Measurements from ENCODE around the gene SPPL2A. TPM values are rescaled to one million over a fixed set of nuclear protein-coding genes. Genes with fewer than 3 reads are reported as not detected.
"Not testable (repeated sequence)": the region's sequence is repeated elsewhere in the genome, so short reads cannot be mapped to it uniquely, and the experiment has no call there.

SPPL2A gene
- total RNA-seq, 1 experiment from 2014 or later, result 95.5 TPM

DNA sequence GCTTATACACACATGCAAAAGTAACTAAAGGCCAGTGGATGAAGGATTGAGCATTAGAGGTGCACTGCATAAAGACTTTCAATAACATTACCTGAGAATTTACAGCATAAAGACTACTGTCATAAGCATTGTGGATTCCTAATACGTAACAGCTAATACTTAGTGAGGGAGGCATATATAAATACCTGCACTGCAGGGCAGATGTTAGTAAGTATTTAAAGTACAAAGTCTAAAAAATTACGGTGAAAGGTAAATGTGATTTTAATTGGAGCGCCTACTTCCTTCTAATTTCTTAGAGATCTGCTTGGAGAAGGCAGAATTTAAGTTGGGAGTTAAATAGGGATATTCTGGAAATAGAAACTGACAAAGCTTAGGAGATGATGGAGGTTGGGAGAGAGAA is 53.5 kb downstream of the SPPL2A start:
- Histone ChIP-seq H3K4me3 (no peak overlapping the region), H3K27me3 (no peaks in the 10 kb centered on the region), H3K36me3 (peaks cover 8% of the 10 kb centered on the region; the same call in 1 of the 2 replicates), H3K9me3 (no peaks in the 10 kb centered on the region)
- DNase-seq, result no peak

DNA sequence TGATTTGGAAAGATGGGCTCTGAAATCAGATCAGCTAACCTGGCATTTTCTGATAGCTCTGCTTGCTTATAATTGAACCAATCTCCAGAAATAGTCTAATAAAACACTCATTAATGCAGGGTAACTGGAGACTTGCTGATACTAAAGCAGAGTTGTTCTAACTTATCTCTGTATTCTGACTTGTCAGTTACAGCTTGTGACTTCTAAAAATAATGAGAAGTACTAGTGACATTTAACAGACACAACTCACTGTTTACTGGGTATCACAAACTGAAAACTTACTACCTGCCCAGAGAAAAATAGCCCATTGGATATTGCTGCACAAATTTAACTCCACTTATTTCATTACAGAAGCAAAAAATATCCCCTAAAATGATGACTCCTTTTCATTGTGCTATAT is 54.9 kb downstream of the SPPL2A start:
- Histone ChIP-seq H3K27me3 (no peaks in the 10 kb centered on the region), H3K9me3 (no peaks in the 10 kb centered on the region), H3K4me3 (no peak overlapping the region), H3K36me3 (peaks cover 11% of the 10 kb centered on the region)
- DNase-seq, result no peak

DNA sequence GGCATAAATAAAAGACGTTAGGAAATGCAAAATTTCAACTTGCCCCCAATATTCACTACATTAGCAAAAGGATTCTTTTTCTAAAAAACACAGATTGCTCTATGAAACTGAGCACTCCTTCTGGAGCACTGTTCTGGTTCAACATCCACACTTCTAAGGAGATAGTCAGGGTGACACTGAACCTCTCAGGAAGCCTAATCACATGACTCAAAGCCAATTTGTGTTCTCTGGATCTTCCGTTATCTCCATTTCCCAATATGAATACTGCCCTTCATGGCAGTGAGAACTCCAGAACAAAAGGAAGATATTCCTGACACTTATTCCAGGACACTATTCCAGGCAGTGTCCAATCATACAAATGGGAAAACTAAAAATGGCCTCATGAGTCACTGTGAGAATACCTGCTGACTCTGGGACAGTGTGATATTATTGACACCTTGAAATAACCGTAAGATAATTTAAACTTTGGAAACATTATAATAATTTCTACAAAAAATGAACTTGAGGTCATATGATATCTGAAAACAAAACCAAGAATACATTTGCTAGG is 57.6 kb downstream of the SPPL2A start:
- no peak for DNase-seq

DNA sequence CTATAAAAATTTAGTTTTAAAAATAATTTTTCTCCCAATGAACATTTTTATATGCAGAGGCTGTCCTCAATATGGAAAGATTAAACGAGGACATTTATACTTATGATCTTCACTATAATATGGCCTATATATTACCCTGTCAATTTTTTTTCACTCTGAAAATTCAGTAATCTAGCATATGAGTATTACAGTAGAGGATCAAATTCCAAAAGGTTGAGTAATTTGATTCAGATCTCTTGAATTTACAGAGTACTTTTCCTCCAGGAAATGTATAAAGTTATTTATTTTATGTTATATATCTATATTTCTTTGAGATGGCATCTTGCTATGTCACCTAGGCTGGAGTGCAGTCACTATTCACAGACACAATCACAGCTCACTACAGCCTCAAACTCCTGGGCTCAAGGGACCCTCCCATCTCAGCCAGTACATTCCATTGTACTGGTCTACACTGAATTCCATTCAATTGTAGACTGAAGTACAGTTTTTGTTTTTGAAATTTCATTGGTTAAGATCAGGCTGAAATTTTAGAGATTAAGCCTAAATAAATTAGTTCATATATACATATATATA is 62.7 kb downstream of the SPPL2A start:
- H3K36me3 ChIP-seq, result peaks cover 13% of the 10 kb centered on the region
- H3K27me3 ChIP-seq, result no peaks in the 10 kb centered on the region
- no peaks in the 10 kb centered on the region for H3K9me3 ChIP-seq
- no peak overlapping the region for H3K4me3 ChIP-seq
- no peak for DNase-seq

More for the DNA sequence above, 57.6 kb downstream of the SPPL2A start:
- no peaks in the 10 kb centered on the region for H3K9me3 ChIP-seq
- H3K27me3 ChIP-seq, result no peaks in the 10 kb centered on the region
- H3K36me3 ChIP-seq, result peaks cover 13% of the 10 kb centered on the region
- H3K4me3 ChIP-seq, result no peak overlapping the region

DNA sequence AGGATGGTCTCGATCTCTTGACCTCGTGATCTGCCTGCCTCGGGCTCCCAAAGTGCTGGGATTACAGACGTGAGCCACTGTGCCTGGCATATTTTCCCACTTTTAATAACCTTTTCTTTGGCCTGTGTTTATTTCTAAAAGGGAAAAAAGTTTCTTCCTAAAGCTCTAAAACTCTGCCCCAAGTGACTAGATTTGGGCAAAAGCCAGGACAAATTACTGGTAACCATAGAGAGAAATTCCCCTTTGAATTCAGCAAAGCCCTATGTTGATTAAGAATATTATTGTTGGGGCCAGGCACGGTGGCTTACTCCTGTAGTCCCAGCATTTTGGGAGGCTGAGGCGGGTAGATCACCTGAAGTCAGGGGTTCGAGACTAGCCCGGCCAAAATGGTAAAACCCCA is 67.4 kb downstream of the SPPL2A start:
- Histone ChIP-seq H3K27me3 (no peaks in the 10 kb centered on the region), H3K36me3 (no peaks in the 10 kb centered on the region), H3K4me3 (no peak overlapping the region), H3K9me3 (no peaks in the 10 kb centered on the region)
- no peak for DNase-seq

DNA sequence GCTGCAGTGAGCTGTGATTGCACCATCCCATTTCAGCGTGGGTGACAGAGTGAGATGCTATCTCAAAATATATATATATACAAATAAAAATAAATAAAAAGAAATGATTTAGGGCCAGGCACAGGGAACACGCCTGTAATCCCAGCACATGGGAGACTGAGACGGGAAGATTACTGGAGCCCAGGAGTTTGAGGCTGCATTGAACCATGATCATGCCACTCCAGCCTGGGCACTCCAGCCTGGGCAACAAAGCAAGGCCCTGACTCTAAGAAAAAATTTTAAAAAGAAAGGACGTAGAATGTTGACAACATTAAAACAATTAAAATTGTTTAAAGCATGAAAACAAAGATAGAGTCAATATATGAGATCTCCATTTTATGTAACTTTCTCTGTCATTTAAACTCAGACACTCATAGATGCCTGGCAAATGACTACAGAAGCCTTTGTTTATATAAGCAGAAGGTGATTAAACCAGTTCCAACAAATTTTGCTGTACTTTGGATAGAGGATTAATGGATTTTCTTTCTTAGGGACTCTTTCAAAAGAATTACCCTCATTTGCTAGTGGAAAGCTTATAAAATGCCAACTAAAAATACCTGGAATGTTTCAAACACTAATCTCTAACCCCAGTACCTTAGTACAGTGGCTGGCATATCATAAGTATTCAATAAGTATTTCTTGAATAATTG is 68.3 kb downstream of the SPPL2A start:
- Histone ChIP-seq H3K36me3 (no peaks in the 10 kb centered on the region), H3K9me3 (no peaks in the 10 kb centered on the region), H3K27me3 (no peaks in the 10 kb centered on the region), H3K4me3 (no peak overlapping the region)
- DNase-seq, result no peak

DNA sequence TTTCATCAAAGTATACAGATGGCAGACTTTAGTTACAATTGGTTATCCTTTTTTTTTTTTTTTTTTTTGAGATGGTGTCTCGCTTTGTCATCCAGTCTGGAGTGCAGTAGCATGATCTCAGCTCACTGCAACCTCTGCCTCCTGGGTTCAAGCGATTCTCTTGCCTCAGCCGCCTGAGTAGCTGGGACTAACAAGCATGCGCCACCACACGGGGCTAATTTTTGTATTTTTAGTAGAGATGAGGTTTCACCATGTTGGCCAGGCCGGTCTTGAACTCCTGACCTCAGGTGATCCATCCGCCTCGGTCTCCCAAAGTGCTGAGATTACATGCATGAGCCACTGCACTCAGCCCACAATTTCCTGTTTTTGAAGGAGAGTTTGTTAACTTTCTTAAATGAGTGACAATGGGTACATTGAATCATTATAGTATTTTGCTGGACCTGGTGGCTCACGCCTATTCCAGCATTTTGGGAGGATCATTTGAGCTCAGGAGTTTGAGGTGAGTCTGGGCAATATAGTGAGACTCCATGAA is 70.8 kb downstream of the SPPL2A start:
- not testable (repeated sequence) for H3K4me3 ChIP-seq, H3K36me3 ChIP-seq, H3K9me3 ChIP-seq, DNase-seq, H3K27me3 ChIP-seq

DNA sequence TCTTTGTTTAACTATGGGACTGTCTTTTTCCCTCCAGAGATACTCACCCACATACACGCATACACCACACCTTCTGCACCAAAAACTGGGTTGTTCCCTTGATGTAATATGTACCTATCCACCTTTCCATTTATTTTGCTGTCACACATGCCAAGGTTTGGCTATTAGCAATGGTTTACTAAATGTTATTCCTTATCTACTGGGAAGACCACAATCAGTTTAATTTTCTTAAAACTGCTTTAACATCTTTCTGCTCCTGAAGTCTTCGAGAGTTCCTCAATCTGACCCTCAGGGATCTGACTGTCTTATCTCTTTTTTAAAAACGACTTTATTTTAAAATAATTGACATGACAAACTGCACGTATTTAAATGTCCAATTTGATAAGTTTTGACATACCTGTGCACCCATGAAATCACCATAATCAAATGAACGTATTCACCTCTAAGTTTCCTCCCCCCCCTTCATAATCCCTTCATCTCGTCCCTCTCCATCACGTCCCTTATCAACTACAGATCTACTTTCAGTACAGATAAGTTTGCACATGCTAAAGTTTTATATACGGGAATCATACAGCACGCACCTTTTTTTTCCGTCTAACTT is 78.1 kb downstream of the SPPL2A start:
- Histone ChIP-seq H3K27me3 (no peaks in the 10 kb centered on the region), H3K9me3 (no peaks in the 10 kb centered on the region), H3K36me3 (peaks cover 32% of the 10 kb centered on the region), H3K4me3 (peak overlapping the region; percentile 100)
- no peak for DNase-seq

DNA sequence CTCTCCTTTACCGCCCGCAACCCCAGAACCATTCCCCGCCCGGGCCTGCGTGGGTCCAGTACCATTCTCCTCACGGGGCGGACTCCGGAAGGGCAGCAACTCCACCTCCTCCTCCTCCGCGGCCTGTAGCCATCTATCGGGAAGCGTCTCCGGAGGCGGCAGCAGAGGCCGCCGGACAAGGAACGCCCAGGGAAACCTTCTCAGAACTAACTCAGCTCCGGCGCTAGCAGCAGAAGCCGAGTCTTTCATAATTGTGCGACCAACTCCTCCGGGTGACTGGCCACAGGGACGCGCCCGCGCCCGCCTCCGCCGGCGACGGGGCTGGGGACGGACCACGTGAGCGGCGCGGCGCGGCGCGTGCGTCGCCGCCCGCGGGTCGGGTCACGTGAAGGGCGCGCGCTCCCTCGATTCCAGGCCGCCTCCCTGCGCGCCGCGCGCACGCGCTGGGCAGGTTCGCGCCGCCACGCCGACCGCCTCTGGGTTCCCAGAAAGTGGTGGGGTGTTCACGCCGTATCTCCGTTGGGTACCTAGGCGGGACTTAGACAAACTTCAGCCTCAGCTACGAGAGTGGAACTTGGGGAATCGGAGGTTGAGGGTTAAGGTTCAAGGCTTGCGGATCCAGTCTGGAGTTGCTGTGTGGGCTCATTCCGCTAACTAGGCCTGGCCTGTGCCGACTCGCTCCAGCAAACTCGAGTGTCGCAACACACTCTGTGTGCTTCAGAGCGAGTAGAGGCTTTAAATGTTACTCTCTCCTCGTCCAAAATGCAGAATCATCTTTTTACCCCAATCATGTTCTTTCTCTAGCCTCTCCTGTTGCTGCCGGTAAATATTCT is 78.8 kb downstream of the SPPL2A start, which contains the start of gene TRPM7:
Gene TRPM7, minus strand, starts transcription at position 329 of the 833 bp plus-strand sequence. Its CDS starts 264 bp downstream, at position 65.
- DNase-seq, result peak; percentile 90
- H3K36me3 ChIP-seq, result peaks cover 34% of the 10 kb centered on the region
- H3K9me3 ChIP-seq, result no peaks in the 10 kb centered on the region
- H3K27me3 ChIP-seq, result no peaks in the 10 kb centered on the region
- peak within 1 kb of the TSS; percentile 100 for H3K4me3 ChIP-seq

DNA sequence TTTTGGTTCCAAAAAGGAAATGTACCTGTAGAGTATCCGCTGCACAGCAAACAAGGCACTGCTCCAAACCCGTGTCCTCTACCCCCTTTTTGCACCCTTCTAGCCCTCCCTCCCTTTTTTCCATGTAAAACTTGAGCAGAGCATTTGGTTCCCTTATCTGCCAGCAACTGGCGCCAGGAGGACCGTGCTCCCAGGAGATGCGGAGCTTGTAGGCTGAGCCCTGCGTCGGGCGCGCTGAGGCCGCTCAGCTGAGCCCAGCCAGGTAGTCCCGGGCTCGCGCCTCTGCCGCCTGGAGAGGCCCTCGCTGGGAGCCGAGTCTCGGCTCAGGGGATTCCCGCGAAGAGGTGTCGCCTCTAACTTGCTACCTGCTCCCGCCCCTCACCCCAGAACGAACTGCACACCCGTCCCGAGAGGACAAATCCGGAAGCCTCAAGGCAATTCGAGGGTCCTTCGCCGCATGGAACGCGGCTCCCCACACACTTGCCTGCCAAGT is 79.5 kb downstream of the SPPL2A start:
- H3K4me3 ChIP-seq, result peak overlapping the region; percentile 100
- no peaks in the 10 kb centered on the region for H3K27me3 ChIP-seq
- H3K9me3 ChIP-seq, result no peaks in the 10 kb centered on the region
- peak; percentile 55 for DNase-seq
- H3K36me3 ChIP-seq, result peaks cover 37% of the 10 kb centered on the region

DNA sequence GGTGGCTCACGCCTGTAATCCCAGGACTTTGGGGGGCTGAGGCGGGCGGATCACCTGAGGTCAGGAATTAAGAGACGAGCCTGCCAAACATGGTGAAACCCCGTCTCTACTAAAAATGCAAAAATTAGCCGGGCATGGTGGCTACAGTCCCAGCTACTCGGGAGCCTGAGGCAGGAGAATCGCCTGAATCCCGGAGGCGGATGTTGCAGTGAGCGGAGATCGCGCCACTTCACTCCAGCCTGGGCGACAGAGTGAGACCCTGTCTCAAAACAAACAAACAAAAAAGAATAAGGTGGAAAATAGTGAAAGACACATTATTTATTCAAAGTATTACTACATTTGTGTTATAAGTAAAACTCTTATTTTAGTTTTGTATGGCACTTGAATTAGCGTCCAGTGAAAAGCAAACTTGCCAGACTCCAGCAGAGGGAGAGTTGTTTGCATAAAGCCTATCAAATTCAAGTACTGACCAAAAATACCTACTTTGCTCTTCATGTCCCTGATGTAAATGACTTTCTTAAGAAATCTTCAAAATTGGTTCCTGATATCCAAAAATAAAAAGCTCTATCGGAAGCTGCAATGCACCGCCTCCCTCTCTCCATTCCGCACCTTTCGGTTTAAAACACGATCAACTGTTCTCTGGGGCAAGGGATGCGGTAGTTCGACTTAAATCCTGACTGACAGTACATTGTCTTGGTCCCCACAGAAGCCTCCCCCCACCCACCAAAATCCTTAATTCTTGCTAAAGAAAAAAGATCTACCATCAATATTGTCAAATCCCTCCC is 80.1 kb downstream of the SPPL2A start:
- Histone ChIP-seq H3K27me3 (no peaks in the 10 kb centered on the region), H3K36me3 (peaks cover 41% of the 10 kb centered on the region), H3K9me3 (no peaks in the 10 kb centered on the region), H3K4me3 (peak overlapping the region; percentile 100)
- DNase-seq, result no peak

DNA sequence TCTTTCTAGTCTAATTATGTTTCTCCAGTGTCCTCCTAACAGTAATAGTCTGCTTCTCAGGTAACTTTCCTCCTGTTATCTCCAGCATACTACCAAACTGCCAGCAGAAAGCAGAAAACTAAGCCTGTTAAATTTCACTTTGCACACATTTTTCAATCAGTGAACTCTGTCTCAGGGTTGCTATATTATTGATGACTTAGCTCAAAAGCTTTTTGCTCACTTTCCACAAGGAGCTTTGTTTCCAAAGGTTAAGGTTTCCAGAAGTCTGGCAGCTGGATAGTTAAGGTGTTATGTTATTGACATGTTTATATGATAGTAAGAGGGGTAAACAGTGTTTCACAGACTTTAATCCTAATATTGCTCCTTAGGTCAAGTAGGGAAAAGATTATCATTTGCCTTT is 84.0 kb downstream of the SPPL2A start:
- DNase-seq, result no peak
- Histone ChIP-seq H3K27me3 (no peaks in the 10 kb centered on the region), H3K4me3 (no peak overlapping the region), H3K9me3 (no peaks in the 10 kb centered on the region), H3K36me3 (peaks cover 44% of the 10 kb centered on the region)

DNA sequence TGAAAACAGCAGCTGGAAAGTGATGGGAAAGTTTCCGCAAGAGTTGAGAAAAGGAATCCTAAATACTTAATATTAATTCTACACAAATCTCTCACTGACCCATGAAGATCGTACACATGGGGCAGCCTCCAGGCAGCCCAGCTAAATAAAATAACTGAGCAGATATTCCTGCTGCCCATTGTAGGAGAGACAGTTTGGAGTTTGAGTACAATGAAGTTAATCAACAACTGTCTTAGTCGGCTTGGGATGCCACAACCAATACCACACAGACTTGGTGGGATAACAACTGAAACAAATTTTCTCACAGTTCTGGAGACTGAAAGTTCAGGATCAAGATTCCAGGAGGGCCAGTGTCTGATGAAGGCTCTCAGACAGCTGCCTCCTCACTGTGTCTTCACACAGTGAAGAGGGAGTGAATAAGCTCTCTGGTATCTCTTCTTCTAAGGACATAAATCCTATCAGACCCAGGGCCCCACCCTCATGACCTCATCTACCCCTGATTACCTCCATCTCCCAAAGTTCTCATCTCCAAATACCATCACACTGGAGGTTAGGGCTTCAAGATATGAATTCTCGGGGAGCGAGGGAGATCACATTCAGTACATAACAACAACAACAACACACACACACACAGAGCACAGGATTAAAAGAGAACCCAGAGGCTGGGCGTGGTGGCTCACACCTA is 88.6 kb downstream of the SPPL2A start:
- Histone ChIP-seq H3K4me3 (no peak overlapping the region), H3K27me3 (no peaks in the 10 kb centered on the region), H3K9me3 (no peaks in the 10 kb centered on the region), H3K36me3 (peaks cover 17% of the 10 kb centered on the region)
- DNase-seq, result peak; percentile 31

DNA sequence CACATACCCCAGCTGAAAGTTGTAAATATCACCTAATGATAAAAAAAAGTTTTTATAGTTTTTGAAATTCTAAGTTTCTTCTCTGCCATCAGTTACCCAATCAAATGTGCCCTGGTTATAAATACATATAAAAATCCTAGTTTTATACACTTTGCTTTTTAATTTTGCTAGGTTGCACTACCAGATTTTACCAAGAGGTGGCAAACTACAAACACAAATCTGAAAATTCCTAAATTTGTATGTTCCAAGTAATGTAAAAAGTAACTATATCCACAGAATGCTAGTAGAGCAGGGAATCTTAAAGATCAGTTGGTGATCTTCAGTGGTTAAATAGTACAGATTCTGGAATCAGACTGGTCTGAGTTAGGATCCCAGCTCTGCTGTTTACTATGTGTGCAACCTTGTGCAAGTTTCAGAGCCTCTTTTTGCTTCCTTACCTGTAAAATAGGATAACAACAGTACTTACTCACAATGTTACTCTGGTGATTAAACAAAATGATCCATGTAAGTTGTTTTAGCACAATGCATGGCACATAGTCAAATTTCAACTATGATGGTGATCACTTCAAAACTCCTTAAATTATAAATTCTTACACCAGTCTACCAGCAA is 89.9 kb downstream of the SPPL2A start:
- H3K9me3 ChIP-seq, result no peaks in the 10 kb centered on the region
- no peaks in the 10 kb centered on the region for H3K27me3 ChIP-seq
- no peak for DNase-seq

DNA sequence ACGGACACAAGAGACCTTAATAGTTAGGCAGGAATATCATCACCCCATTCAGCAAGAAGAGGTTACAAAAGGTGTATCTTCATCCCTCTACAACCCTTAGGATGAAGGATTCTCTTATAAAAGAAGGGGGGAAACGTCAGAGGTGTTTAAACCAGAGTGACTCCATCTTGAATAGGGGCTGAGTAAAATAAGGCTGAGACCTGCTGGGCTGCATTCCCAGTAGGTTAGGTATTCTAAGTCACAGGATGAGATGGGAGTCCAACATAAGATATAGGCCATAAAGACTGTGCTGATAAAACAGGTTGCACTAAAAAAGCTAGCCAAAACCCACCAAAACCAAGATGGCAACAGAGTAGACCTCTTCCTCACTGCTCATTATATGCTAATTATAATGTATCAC is 95.4 kb downstream of the SPPL2A start:
- H3K9me3 ChIP-seq, result no peaks in the 10 kb centered on the region
- no peak for DNase-seq
- H3K4me3 ChIP-seq, result no peak overlapping the region
- H3K36me3 ChIP-seq, result peaks cover 16% of the 10 kb centered on the region
- H3K27me3 ChIP-seq, result no peaks in the 10 kb centered on the region

More for the DNA sequence above, 89.9 kb downstream of the SPPL2A start:
- Histone ChIP-seq H3K4me3 (no peak overlapping the region), H3K36me3 (peaks cover 13% of the 10 kb centered on the region)

Measured in MG63 (cell line).